Neuronal stem cell (in vitro differentiated cells): ENCODE measurements around the gene IGSF9.

Source experiments
- DNase-seq: peaks from one replicate; pipeline ENCODE4 v3.0.0-alpha.2; 2013; ENCODE audit warnings: low spot score
- H2AFZ ChIP-seq: one replicate; pipeline ENCODE4 v1.6.1; 2013; ENCODE audit warnings: mild to moderate bottlenecking, low read length, inconsistent platforms
- H2AK5ac ChIP-seq: 2 replicates; pipeline ENCODE4 v1.6.1; 2013; ENCODE audit warnings: low read depth, mild to moderate bottlenecking, inconsistent platforms, low read length, moderate library complexity, mixed read lengths
- H2BK120ac ChIP-seq: 2 replicates; pipeline ENCODE4 v1.6.1; 2013; ENCODE audit warnings: low read depth, mild to moderate bottlenecking, inconsistent platforms, low read length, moderate library complexity, mixed read lengths
- H2BK12ac ChIP-seq: one replicate; pipeline ENCODE4 v1.6.1; 2013; ENCODE audit warnings: low read length, inconsistent platforms
- H2BK15ac ChIP-seq: 2 replicates; pipeline ENCODE4 v1.6.1; 2013; ENCODE audit warnings: mild to moderate bottlenecking, low read length, inconsistent platforms, mixed read lengths
- H2BK5ac ChIP-seq: one replicate; pipeline ENCODE4 v1.6.1; 2013; ENCODE audit warnings: inconsistent platforms, mild to moderate bottlenecking, low read length, moderate library complexity
- H3K14ac ChIP-seq: one replicate; pipeline ENCODE4 v1.6.1; 2013; ENCODE audit warnings: low read length, inconsistent platforms
- H3K18ac ChIP-seq: 2 replicates; pipeline ENCODE4 v1.6.1; 2013; ENCODE audit warnings: low read length, inconsistent platforms
- H3K23ac ChIP-seq: 2 replicates; pipeline ENCODE4 v1.6.1; 2013; ENCODE audit warnings: low read depth, mild to moderate bottlenecking, mixed read lengths, low read length, inconsistent platforms; ENCODE audit not compliant: poor library complexity
- H3K27ac ChIP-seq: replicated peaks from 3 replicates; pipeline ENCODE4 v1.5.1; 2013; ENCODE audit warnings: low read length, inconsistent platforms
- H3K27me3 ChIP-seq, 3 experiments: 2 replicates each; pipeline ENCODE4 v1.6.1; 2013; ENCODE audit warnings: low read length in 3 of 3, mild to moderate bottlenecking in 2 of 3, inconsistent platforms in 1 of 3, low read depth in 1 of 3, mixed read lengths in 1 of 3, moderate library complexity in 1 of 3; ENCODE audit not compliant: control insufficient read depth in 3 of 3, insufficient read depth in 3 of 3
- H3K36me3 ChIP-seq, 2 donors: replicated peaks in 1 of 2; 2 replicates each; pipeline ENCODE4 v1.6.1; 2013; ENCODE audit warnings: low read length in 2 of 2; ENCODE audit not compliant: control insufficient read depth in 2 of 2, insufficient read depth in 2 of 2
- H3K4ac ChIP-seq: 2 replicates; pipeline ENCODE4 v1.6.1; 2013; ENCODE audit warnings: inconsistent platforms, mild to moderate bottlenecking, low read length, moderate library complexity
- H3K4me1 ChIP-seq, 2 donors: 1 replicate in 1 of 2; 2 replicates in 1 of 2; pipeline ENCODE4 v1.6.1; 2013; ENCODE audit warnings: low read length in 2 of 2, low read depth in 1 of 2; ENCODE audit not compliant: control insufficient read depth in 2 of 2, insufficient read depth in 1 of 2
- H3K4me2 ChIP-seq: one replicate; pipeline ENCODE4 v1.6.1; 2013; ENCODE audit warnings: mild to moderate bottlenecking, low read length, inconsistent platforms; ENCODE audit not compliant: insufficient read depth, poor library complexity, severe bottlenecking
- H3K4me3 ChIP-seq, 2 donors: 2 replicates each; pipeline ENCODE4 v1.5.1; 2013; ENCODE audit warnings: low read length in 2 of 2, mild to moderate bottlenecking in 2 of 2, inconsistent platforms in 1 of 2, moderate library complexity in 1 of 2
- H3K79me1 ChIP-seq: one replicate; pipeline ENCODE4 v1.6.1; 2013; ENCODE audit warnings: low read depth, mild to moderate bottlenecking, inconsistent platforms, low read length, moderate library complexity
- H3K9ac ChIP-seq: one replicate; pipeline ENCODE4 v1.6.1; 2013; ENCODE audit warnings: mild to moderate bottlenecking, low read depth, low read length, inconsistent platforms; ENCODE audit not compliant: poor library complexity
- H3K9me3 ChIP-seq, 2 donors: replicated peaks in 1 of 2; 2 replicates each; pipeline versions ENCODE3 to v1.6.1; 2013; ENCODE audit warnings: low read length in 2 of 2, mild to moderate bottlenecking in 2 of 2, inconsistent platforms in 1 of 2, low read depth in 1 of 2, mixed read lengths in 1 of 2, moderate library complexity in 1 of 2; ENCODE audit not compliant: control insufficient read depth in 2 of 2, insufficient read depth in 1 of 2
- H4K8ac ChIP-seq: one replicate; pipeline ENCODE4 v1.6.1; 2013; ENCODE audit warnings: low read depth, mild to moderate bottlenecking, inconsistent platforms, low read length, moderate library complexity
- H4K91ac ChIP-seq: one replicate; pipeline ENCODE4 v1.6.1; 2013; ENCODE audit warnings: low read length, low read depth, mild to moderate bottlenecking, inconsistent platforms; ENCODE audit not compliant: poor library complexity
- WGBS, 2 donors: extraction: QIAGEN DNeasy Blood & Tissue Kit; methylation state at CpG; one replicate each; pipeline ENCODE4 v1.1.7; 2013; ENCODE audit warnings: missing lambda C conversion rate in 2 of 2, mixed read lengths in 1 of 2; ENCODE audit not compliant: insufficient read length in 2 of 2, insufficient replicate concordance in 1 of 2; ENCODE audit errors: extremely low coverage in 2 of 2; 5-methylcytosine and 5-hydroxymethylcytosine counted together

IGSF9 gene

GRCh38 chr1:159983681-159984080, 38.3 kb upstream of the IGSF9 start:
- DNase-seq = no peak
- Histone ChIP-seq H2BK15ac (no peak overlapping the region), H3K23ac (no peak overlapping the region), H3K27me3 (peaks cover 0 to 47% (median 0%) of the 10 kb centered on the region in 3 experiments), H2BK12ac (no peak overlapping the region), H2BK120ac (no peak overlapping the region), H3K9me3 (no peaks in the 10 kb centered on the region), H3K9ac (no peak overlapping the region), H3K27ac (no peak overlapping the region), H3K4me2 (no peak overlapping the region), H2BK5ac (no peak overlapping the region), H2AFZ (no peak overlapping the region), H3K4me3 (no peak overlapping the region), H3K4ac (no peak overlapping the region), H3K18ac (no peak overlapping the region), H3K36me3 (no peaks in the 10 kb centered on the region), H2AK5ac (no peak overlapping the region), H4K91ac (no peak overlapping the region), H3K4me1 (no peaks in the 10 kb centered on the region), H3K14ac (no peak overlapping the region), H3K79me1 (no peaks in the 10 kb centered on the region), H4K8ac (no peak overlapping the region)
- WGBS, 2 donors = no CpG with 5 or more reads among the region's 5 CpGs

- Histone ChIP-seq H3K27ac (no peak overlapping the region), H3K79me1 (no peaks in the 10 kb centered on the region), H2BK12ac (no peak overlapping the region), H3K18ac (no peak overlapping the region), H3K36me3 (no peaks in the 10 kb centered on the region), H2AFZ (no peak overlapping the region), H4K8ac (no peak overlapping the region), H3K4me3 (no peak overlapping the region), H3K9me3 (no peaks in the 10 kb centered on the region), H3K4me2 (no peak overlapping the region), H3K27me3 (peaks cover 0 to 43% (median 0%) of the 10 kb centered on the region in 3 experiments), H2BK5ac (no peak overlapping the region), H3K4me1 (no peaks in the 10 kb centered on the region), H4K91ac (no peak overlapping the region), H2AK5ac (no peak overlapping the region), H2BK120ac (no peak overlapping the region), H3K14ac (no peak overlapping the region), H2BK15ac (no peak overlapping the region), H3K4ac (no peak overlapping the region), H3K9ac (no peak overlapping the region), H3K23ac (no peak overlapping the region)
- whole genome bisulfite sequencing, 2 donors = 100% methylated on average over 1 of the region's 6 CpGs; no CpG with 5 or more reads in 1 of the 2 donors
- no peak for DNase-seq
Measured at GRCh38 chr1:159982280-159982679, 36.9 kb upstream of the IGSF9 start.

- no peak overlapping the region for H3K27ac ChIP-seq
- no peak overlapping the region for H4K8ac ChIP-seq
- no peak overlapping the region for H3K4ac ChIP-seq
- H3K4me1 ChIP-seq = no peaks in the 10 kb centered on the region
- no peak overlapping the region for H3K14ac ChIP-seq
- H3K36me3 ChIP-seq = no peaks in the 10 kb centered on the region
- peak overlapping the region; percentile 68 for H3K23ac ChIP-seq
- no peak for DNase-seq
- no peak overlapping the region for H2BK12ac ChIP-seq
- H3K4me3 ChIP-seq = no peak overlapping the region
- no peak overlapping the region for H2BK15ac ChIP-seq
- no peak overlapping the region for H3K4me2 ChIP-seq
- H2BK120ac ChIP-seq = no peak overlapping the region
- H3K9ac ChIP-seq = no peak overlapping the region
- peak overlapping the region; percentile 79 for H2BK5ac ChIP-seq
- H2AK5ac ChIP-seq = no peak overlapping the region
- WGBS, 2 donors = no CpG with 5 or more reads among the region's 6 CpGs
- H3K18ac ChIP-seq = peak overlapping the region; percentile 48
- H3K79me1 ChIP-seq = no peaks in the 10 kb centered on the region
- no peak overlapping the region for H4K91ac ChIP-seq
- H3K9me3 ChIP-seq = no peaks in the 10 kb centered on the region
- H2AFZ ChIP-seq = no peak overlapping the region
- H3K27me3 ChIP-seq = peaks cover 0 to 37% (median 0%) of the 10 kb centered on the region in 3 experiments
Measured at GRCh38 chr1:159981351-159982055, 36.1 kb upstream of the IGSF9 start.

GRCh38 chr1:159980786-159981185, 35.4 kb upstream of the IGSF9 start:
- Histone ChIP-seq H3K9me3 (no peaks in the 10 kb centered on the region), H2BK120ac (no peak overlapping the region)
- DNase-seq = no peak

More at GRCh38 chr1:159980786-159981185, 35.4 kb upstream of the IGSF9 start:
- H2BK12ac ChIP-seq = no peak overlapping the region
- no peak overlapping the region for H3K9ac ChIP-seq
- no peak overlapping the region for H2AFZ ChIP-seq
- H2AK5ac ChIP-seq = no peak overlapping the region
- H2BK15ac ChIP-seq = no peak overlapping the region
- no peak overlapping the region for H3K4me3 ChIP-seq
- no peak overlapping the region for H3K14ac ChIP-seq
- H4K91ac ChIP-seq = no peak overlapping the region
- H3K36me3 ChIP-seq = no peaks in the 10 kb centered on the region
- no peak overlapping the region for H3K18ac ChIP-seq
- H3K79me1 ChIP-seq = no peaks in the 10 kb centered on the region
- no peak overlapping the region for H2BK5ac ChIP-seq
- peaks cover 0 to 38% (median 0%) of the 10 kb centered on the region in 3 experiments for H3K27me3 ChIP-seq
- H3K23ac ChIP-seq = no peak overlapping the region
- H3K4me2 ChIP-seq = no peak overlapping the region
- no peak overlapping the region for H3K27ac ChIP-seq
- H3K4me1 ChIP-seq = no peaks in the 10 kb centered on the region
- no peak overlapping the region for H3K4ac ChIP-seq
- no peak overlapping the region for H4K8ac ChIP-seq
- no CpG with 5 or more reads among the region's 7 CpGs for WGBS, 2 donors
